ENCODE results near the gene MICAL2. TPM values are rescaled to one million over a fixed set of nuclear protein-coding genes. Genes with fewer than 3 reads are reported as not detected.

MICAL2 gene
- total and polyA plus RNA-seq, 2 donors (not counting 3 experiments of a cell fraction or from before 2014, with no cell fraction given) = 67.6 to 200 TPM

DNA sequence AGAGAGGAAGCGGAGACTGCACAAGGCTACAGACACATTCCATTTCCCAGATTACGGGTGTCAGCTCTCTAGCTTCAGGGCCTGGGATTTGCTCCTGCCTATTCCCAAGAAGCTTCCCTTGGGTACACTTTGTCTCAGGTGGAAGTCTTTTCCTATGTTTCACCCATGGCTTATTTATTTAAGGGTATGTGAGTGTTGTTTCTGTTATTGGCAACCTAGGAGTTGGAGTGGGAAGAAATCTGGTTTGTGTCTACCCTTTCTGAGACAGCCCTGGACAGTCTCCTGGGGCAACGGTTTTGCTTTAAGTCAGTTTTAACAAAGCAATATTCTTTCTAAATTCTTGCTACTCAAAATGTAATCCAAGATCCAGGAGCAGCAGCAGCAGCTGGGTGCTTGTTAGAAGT is 127.0 kb downstream of the MICAL2 start:
- Histone ChIP-seq H3K4me3 (replicated peaks in 1 of 3; ENCODE audit: insufficient read depth in 1 of 3, low read depth in 1 of 3, low read length in 3 of 3) (no peak overlapping the region), H4K20me1 (replicated peaks; ENCODE audit: control insufficient read depth, extremely low read depth, insufficient read depth, low read length) (no peaks in the 10 kb centered on the region), H3K9me3 (replicated peaks; ENCODE audit: control insufficient read depth, insufficient read depth, low read length) (no peaks in the 10 kb centered on the region), H3K79me2 (ENCODE audit: control insufficient read depth, insufficient read depth, low read length) (no peaks in the 10 kb centered on the region), H3K9ac (replicated peaks; ENCODE audit: extremely low read depth, insufficient read depth, low read length) (no peak overlapping the region), H3K9me1 (replicated peaks; ENCODE audit: control insufficient read depth, extremely low read depth, insufficient read depth, low read length) (no peaks in the 10 kb centered on the region), H3K4me1 (ENCODE audit: control insufficient read depth, extremely low read depth, insufficient read depth, low read length) (peaks cover 43% of the 10 kb centered on the region), H3K27me3 (ENCODE audit: control insufficient read depth in 2 of 2, insufficient read depth in 2 of 2, low read length in 2 of 2) (no peaks in the 10 kb centered on the region), H3K36me3 (ENCODE audit: control insufficient read depth in 2 of 2, extremely low read depth in 1 of 2, insufficient read depth in 2 of 2, low read length in 2 of 2) (peaks cover 0 to 14% of the 10 kb centered on the region in 2 experiments), H3K4me2 (ENCODE audit: insufficient read depth, low read length) (no peak overlapping the region), H3K27ac (ENCODE audit: insufficient read depth, low read depth, low read length) (no peak overlapping the region), H2AFZ (ENCODE audit: low read depth, low read length) (no peak overlapping the region)
- FAIRE-seq (no peak), DNase-seq (ENCODE audit: low read depth, low spot score) (no peak)
- CTCF ChIA-PET = interaction anchor here (1.0 to 4.9 kb wide), 19 partner anchors 13 to 305 kb away, joined by 3 to 77 read pairs (median 13); no protein-coding TSS in a partner anchor
- TF ChIP-seq, protein P1, sequence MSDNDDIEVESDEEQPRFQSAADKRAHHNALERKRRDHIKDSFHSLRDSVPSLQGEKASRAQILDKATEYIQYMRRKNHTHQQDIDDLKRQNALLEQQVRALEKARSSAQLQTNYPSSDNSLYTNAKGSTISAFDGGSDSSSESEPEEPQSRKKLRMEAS (IDR thresholded peaks at IDR 0.05; ENCODE audit: insufficient read depth, insufficient read length) = no peak
- TF ChIP-seq MYC (IDR thresholded peaks at IDR 0.05; ENCODE audit: low read depth, low read length) (no peak), POLR2A (IDR thresholded peaks at IDR 0.05; ENCODE audit: low read depth, low read length) (no peak), JUN (IDR thresholded peaks at IDR 0.05; ENCODE audit: borderline replicate concordance, insufficient read depth, insufficient read length, low read depth) (no peak), POLR2AphosphoS5 (IDR thresholded peaks at IDR 0.05; ENCODE audit: insufficient read depth, low read depth, low read length) (no peak), FOS (IDR thresholded peaks at IDR 0.05; ENCODE audit: borderline replicate concordance, insufficient read depth, low read length) (no peak), GATA2 (IDR thresholded peaks at IDR 0.05; ENCODE audit: insufficient read depth, insufficient read length, low read depth, low read length) (no peak), EZH2 (IDR thresholded peaks at IDR 0.05; ENCODE audit: borderline replicate concordance, low read depth, low read length, severe bottlenecking) (no peak)
- TF ChIP-seq, protein P2, sequence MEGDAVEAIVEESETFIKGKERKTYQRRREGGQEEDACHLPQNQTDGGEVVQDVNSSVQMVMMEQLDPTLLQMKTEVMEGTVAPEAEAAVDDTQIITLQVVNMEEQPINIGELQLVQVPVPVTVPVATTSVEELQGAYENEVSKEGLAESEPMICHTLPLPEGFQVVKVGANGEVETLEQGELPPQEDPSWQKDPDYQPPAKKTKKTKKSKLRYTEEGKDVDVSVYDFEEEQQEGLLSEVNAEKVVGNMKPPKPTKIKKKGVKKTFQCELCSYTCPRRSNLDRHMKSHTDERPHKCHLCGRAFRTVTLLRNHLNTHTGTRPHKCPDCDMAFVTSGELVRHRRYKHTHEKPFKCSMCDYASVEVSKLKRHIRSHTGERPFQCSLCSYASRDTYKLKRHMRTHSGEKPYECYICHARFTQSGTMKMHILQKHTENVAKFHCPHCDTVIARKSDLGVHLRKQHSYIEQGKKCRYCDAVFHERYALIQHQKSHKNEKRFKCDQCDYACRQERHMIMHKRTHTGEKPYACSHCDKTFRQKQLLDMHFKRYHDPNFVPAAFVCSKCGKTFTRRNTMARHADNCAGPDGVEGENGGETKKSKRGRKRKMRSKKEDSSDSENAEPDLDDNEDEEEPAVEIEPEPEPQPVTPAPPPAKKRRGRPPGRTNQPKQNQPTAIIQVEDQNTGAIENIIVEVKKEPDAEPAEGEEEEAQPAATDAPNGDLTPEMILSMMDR (IDR thresholded peaks at IDR 0.05; ENCODE audit: extremely low read depth in 1 of 2, insufficient read depth in 1 of 2, low read depth in 1 of 2, low read length in 2 of 2) = no peak
- intact Hi-C loops (cut with micrococcal nuclease) = loop anchor here (5.0 kb wide), 1 partner anchor 260 kb away; no protein-coding TSS in a partner anchor
- dilution Hi-C loops (cut with MboI; ENCODE audit: extremely low pct_ligation_motif_present, low sequenced_read_pairs) = no loop called here
- BruUV-seq (replicated peaks) = no TSS peak
- POLR2A ChIA-PET = no interaction called here

Measured in endothelial cell of umbilical vein (primary cell).